Tibial nerve (tissue), 4 donors: ENCODE data around the gene CYTH1. TPM values are rescaled to one million over a fixed set of nuclear protein-coding genes. Genes with fewer than 3 reads are reported as not detected.
A peak's percentile ranks its signal among the peaks of the same experiment; 100 is the strongest.

Source experiments
- DNase-seq, 2 donors: peaks; one replicate each; pipeline ENCODE4 v3.0.0-alpha.2; 2019; ENCODE audit warnings: low spot score in 2 of 2
- H3K27ac ChIP-seq, 4 donors: fragments of 200-600 bp; sonication (generic) in 3 of 4; one replicate each; pipeline ENCODE4 v1.5.1; 2017 to 2019; ENCODE audit warnings: mild to moderate bottlenecking in 1 of 4
- H3K27me3 ChIP-seq, 2 donors: fragments of 200-600 bp; sonication (generic) in 1 of 2; one replicate each; pipeline versions ENCODE4 v1.5.1 to v1.6.0; 2017 to 2019
- H3K36me3 ChIP-seq, 3 donors: fragments of 200-600 bp; sonication (generic); one replicate each; pipeline ENCODE4 v1.5.1; 2018 to 2019
- H3K4me1 ChIP-seq, 4 donors: fragments of 200-600 bp; sonication (generic) in 3 of 4; one replicate each; pipeline ENCODE4 v1.5.1; 2017 to 2019
- H3K4me3 ChIP-seq, 4 donors: fragments of 200-600 bp; sonication (generic) in 3 of 4; one replicate each; pipeline ENCODE4 v1.5.1; 2017 to 2019; ENCODE audit warnings: mild to moderate bottlenecking in 1 of 4, moderate library complexity in 1 of 4
- H3K9me3 ChIP-seq, 4 donors: fragments of 200-600 bp; sonication (generic) in 3 of 4; one replicate each; pipeline ENCODE4 v1.5.1; 2017 to 2019
- CTCF ChIP-seq, 5 experiments: fragments of 200-600 bp in 3 of 5; fragments of 450-650 bp in 2 of 5; sonication (generic) in 3 of 5; IDR thresholded peaks; one replicate each; pipeline ENCODE4 v1.5.1; 2016 to 2019; ENCODE audit warnings: antibody characterized with exemption in 5 of 5, mild to moderate bottlenecking in 3 of 5, moderate library complexity in 2 of 5
- EP300 ChIP-seq, 2 donors: sonication (generic); formaldehyde crosslinking; IDR thresholded peaks; one replicate each; pipeline ENCODE4 v1.6.1; 2017; ENCODE audit warnings: antibody characterized with exemption in 2 of 2, mild to moderate bottlenecking in 1 of 2
- POLR2A ChIP-seq, 2 donors: fragments of 450-650 bp; IDR thresholded peaks; one replicate each; pipeline ENCODE4 v1.6.1; 2017; ENCODE audit warnings: antibody characterized with exemption in 2 of 2, mild to moderate bottlenecking in 2 of 2, moderate library complexity in 2 of 2
- WGBS, 2 donors: methylation state at CpG; one replicate each; pipeline ENCODE4 v1.1.5; 2018; 5-methylcytosine and 5-hydroxymethylcytosine counted together
- total RNA-seq, 4 donors: library from RNA; depleted of rRNA; stranded (reverse); fragments of >200 nt; gene quantifications; one replicate each; pipeline ENCODE4 v1.1.0, GENCODE V29; 2016

Gene CYTH1
- total RNA-seq, 4 donors from 2014 or later: 53.1 to 81.0 (median 63.8) TPM

- DNase-seq: no peak
- H3K27me3 ChIP-seq: no peaks in the 10 kb centered on the region
- no peaks in the 10 kb centered on the region for H3K36me3 ChIP-seq
- H3K27ac ChIP-seq: peak overlapping the region in 3 of 4 donors; percentile 5 to 87 (median 79)
- H3K4me3 ChIP-seq: no peak overlapping the region
- 84 to 96% methylated on average over 4 of the region's 4 CpGs for WGBS, 2 donors
- H3K4me1 ChIP-seq: peaks cover 0 to 70% (median 43%) of the 10 kb centered on the region in 4 donors
- no peak for TF ChIP-seq POLR2A (IDR thresholded peaks at IDR 0.05)
- TF ChIP-seq CTCF (IDR thresholded peaks at IDR 0.05): no peak
- TF ChIP-seq EP300 (IDR thresholded peaks at IDR 0.05): no peak
- H3K9me3 ChIP-seq: no peaks in the 10 kb centered on the region
Observed at GRCh38 chr17:78714534-78714933, 67.5 kb downstream of the CYTH1 start.

GRCh38 chr17:78712043-78712442, 70.0 kb downstream of the CYTH1 start:
- Histone ChIP-seq H3K4me1 (peaks cover 0 to 66% (median 25%) of the 10 kb centered on the region in 4 donors), H3K9me3 (no peaks in the 10 kb centered on the region), H3K27ac (no peak overlapping the region), H3K27me3 (no peaks in the 10 kb centered on the region), H3K4me3 (no peak overlapping the region), H3K36me3 (peaks cover 0 to 4% (median 0%) of the 10 kb centered on the region in 3 donors)
- no peak for DNase-seq
- TF ChIP-seq CTCF (IDR thresholded peaks at IDR 0.05) (no peak), EP300 (IDR thresholded peaks at IDR 0.05) (no peak), POLR2A (IDR thresholded peaks at IDR 0.05) (no peak)
- 91 to 97% methylated on average over 2 of the region's 2 CpGs for WGBS, 2 donors

GRCh38 chr17:78710607-78711006, 71.5 kb downstream of the CYTH1 start:
- Histone ChIP-seq H3K27me3 (no peaks in the 10 kb centered on the region), H3K4me3 (no peak overlapping the region), H3K9me3 (no peaks in the 10 kb centered on the region), H3K4me1 (peaks cover 0 to 52% (median 13%) of the 10 kb centered on the region in 4 donors), H3K36me3 (peaks cover 0 to 9% (median 0%) of the 10 kb centered on the region in 3 donors), H3K27ac (no peak overlapping the region)
- WGBS, 2 donors: 95 to 100% methylated on average over 4 of the region's 4 CpGs
- TF ChIP-seq POLR2A (IDR thresholded peaks at IDR 0.05) (no peak), CTCF (IDR thresholded peaks at IDR 0.05) (no peak), EP300 (IDR thresholded peaks at IDR 0.05) (no peak)
- DNase-seq: no peak

- Histone ChIP-seq H3K36me3 (peaks cover 0 to 14% (median 0%) of the 10 kb centered on the region in 3 donors), H3K4me1 (peaks cover 0 to 43% (median 7%) of the 10 kb centered on the region in 4 donors), H3K27me3 (no peaks in the 10 kb centered on the region), H3K27ac (no peak overlapping the region), H3K4me3 (no peak overlapping the region), H3K9me3 (no peaks in the 10 kb centered on the region)
- WGBS, 2 donors: 69 to 76% methylated on average over 4 of the region's 4 CpGs
- no peak for TF ChIP-seq EP300 (IDR thresholded peaks at IDR 0.05)
- no peak for TF ChIP-seq POLR2A (IDR thresholded peaks at IDR 0.05)
- TF ChIP-seq CTCF (IDR thresholded peaks at IDR 0.05): no peak
- DNase-seq: no peak
Observed at GRCh38 chr17:78709751-78710181, 72.3 kb downstream of the CYTH1 start.

GRCh38 chr17:78709119-78709681, 72.9 kb downstream of the CYTH1 start:
- H3K9me3 ChIP-seq: no peaks in the 10 kb centered on the region
- no peaks in the 10 kb centered on the region for H3K27me3 ChIP-seq
- H3K4me3 ChIP-seq: no peak overlapping the region
- peaks cover 0 to 18% (median 0%) of the 10 kb centered on the region in 3 donors for H3K36me3 ChIP-seq
- 77 to 79% methylated on average over 10 of the region's 10 CpGs for WGBS, 2 donors
- no peak for DNase-seq
- peak overlapping the region in 1 of 4 donors; percentile 6 for H3K27ac ChIP-seq
- no peak for TF ChIP-seq CTCF (IDR thresholded peaks at IDR 0.05)
- no peak for TF ChIP-seq EP300 (IDR thresholded peaks at IDR 0.05)
- no peak for TF ChIP-seq POLR2A (IDR thresholded peaks at IDR 0.05)
- H3K4me1 ChIP-seq: peaks cover 0 to 37% (median 6%) of the 10 kb centered on the region in 4 donors
